GM18870 (cell line): Measurements from ENCODE around the gene SEC31B.

Experiments
- ATAC-seq: cut with Tn5 transposase; IDR thresholded peaks from one replicate; pipeline ENCODE4 v1.9.1; 2021; ENCODE audit warnings: moderate library complexity; ENCODE audit not compliant: unreplicated experiment

SEC31B gene

DNA sequence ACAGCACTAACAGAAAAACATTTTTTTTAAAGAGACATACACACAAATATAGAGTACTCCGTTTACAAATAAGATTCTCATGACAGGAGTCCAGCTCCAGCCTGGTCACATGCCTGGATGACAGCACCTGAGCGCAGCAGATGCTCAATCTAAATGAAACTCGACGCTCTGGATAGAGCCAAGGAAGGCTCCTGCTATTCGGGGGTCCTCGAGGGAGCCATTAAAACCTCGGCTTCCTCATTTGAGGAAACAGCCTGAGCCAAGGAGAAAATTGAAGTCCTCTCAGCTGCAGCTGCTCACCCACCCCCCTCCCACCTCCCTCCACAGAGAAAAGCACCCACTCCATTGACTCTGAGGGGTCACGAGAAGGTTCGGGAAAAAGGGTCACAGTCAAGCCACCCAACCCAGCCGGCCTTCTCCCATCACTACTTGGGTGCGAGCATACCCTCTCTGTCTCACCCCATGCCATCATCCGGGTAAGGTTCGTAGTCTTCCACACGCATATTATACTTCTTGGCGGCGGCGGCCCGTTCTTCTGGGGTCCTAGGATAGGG is 9.3 kb upstream of the SEC31B start:
- ATAC-seq, result no peak

DNA sequence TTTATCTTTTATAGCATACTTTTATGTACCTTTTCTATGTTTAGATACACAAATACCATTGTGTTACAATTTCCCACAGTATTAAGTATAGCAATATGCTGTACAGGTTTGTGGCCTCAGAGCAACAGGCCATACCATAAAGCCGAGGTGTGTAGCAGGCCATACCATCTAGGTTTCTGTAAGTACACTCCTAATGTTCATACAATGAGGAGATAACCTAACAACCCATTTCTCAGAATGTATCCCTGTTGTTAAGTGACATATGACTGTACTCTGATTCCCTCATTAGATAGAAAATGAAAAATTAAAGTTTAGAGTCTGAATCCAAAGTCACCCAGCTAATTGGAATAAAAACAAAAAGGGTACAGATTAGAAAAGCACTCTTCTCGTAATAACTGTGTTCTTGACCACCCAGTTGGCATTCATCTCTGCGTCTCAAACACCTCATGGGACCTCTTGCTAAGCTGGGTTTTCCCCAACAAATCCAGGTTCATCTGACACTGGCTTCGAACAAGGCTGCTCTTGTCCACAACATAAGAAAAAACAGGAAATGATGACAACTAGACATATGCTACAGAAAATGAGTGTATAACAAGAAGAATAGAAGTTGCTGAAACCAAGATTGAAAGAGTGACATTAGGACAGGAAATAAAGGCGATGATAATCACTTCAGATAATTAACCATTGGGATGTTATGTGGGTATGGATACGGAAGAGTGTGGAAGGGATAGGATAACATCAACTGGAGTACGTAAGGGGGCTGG is 8.6 kb upstream of the SEC31B start:
- ATAC-seq, result no peak

DNA sequence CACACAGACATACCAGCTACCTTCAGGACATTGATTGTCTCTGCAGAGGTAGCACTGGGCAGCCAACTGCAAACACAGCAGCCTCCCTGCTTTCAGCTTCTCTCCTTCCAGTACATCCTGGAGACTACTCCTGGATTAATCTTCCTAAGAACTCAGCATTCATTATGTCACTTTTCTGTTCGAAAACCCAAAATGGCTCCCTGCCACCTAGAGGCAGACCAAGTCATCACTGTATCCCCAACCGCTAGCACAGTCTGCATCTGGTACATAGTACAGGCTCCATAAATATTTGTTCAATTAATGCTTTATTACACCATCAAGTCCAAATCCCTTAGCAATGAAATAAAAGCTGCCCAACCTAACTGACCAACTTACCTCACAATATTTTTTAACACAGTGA is 5.0 kb upstream of the SEC31B start:
- no peak for ATAC-seq

DNA sequence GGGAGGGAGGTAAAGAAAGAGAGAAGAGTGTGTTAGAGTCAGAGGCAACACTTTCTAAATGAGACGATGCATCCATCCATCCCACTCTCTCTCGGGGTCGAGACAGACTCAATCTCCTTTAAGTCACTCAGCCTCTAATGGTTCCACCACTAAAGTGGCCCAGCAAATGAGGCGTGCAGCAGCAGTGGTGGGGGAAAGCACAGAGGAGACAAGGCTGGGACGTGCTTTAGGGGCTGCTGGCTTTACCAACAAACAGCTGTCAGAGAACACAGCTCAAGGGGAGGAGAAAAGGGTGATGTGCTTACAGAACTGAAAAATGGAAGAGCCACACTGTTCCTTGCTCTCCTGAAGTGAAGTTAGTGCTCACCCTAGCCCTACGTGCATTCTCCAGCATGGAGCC is 4.5 kb upstream of the SEC31B start:
- ATAC-seq, result no peak

DNA sequence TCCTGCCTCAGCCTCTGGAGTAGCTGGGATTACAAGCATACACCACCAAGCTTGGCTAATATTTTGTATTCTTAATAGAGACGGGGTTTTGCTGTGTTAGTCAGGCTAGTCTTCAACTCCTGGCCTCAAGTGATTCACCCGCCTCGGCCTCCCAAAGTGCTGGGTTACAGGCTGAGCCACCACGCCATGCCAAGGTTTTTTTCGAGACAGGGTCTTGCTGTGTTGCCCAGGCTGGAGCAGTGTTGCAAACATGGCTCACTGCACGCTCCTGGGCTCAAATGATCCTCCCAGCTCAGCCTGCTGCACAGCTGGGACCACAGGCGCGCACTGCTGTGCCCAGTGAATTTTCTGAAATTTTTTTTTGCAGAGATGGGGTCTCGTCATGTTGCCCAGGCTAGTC is 3.3 kb upstream of the SEC31B start:
- ATAC-seq, result no peak

DNA sequence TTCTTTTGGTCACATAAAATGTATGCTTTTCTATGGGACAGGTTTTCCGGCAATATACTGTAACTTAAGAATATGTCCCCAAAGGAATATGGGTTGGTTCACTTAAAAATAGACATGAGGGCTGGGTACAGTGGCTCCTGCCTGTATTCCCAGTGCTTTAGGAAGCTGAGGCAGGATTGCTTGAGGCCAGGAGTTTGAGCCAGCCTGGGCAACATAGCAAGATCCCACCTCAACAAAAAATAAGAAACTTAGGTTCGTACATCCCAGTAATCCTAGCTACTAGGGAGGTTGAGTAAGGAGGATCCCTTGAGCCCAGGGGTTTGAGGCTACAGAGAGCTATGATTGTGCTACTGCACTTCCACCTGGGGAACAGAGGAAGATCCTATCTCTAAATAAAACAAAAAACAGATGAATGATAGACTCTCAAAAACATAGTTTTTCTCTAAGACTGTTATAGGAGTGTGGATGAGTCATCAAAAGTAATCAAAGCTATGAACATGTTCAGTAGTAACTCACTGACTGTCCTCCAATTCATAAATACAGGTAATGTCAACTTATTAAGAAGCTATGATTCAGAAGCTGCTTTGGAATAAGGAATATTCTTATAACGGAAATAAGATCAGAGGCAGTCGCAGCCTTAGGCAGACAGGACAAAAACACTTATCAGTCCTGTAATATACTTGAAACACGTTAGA is 2.6 kb upstream of the SEC31B start:
- ATAC-seq, result no peak

DNA sequence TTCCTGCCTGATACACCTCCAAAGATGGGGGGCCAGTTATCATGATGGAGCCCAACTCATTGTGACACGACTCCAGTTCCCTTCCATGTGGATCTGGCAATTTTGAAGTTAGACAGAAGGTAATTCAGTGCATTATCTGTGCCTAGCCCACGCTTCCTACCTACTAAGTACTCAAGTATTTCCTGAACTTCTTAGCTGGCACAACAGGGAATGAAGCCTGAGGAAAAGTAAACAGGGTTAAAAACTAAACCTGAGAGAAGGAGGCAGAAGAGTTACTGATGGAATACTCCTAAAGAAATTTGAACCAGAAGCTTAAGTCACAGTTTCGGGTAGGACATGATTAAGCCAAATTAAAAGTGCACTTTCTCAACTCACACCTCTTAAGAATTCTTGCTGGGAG is 1.1 kb upstream of the SEC31B start:
- ATAC-seq, result no peak

DNA sequence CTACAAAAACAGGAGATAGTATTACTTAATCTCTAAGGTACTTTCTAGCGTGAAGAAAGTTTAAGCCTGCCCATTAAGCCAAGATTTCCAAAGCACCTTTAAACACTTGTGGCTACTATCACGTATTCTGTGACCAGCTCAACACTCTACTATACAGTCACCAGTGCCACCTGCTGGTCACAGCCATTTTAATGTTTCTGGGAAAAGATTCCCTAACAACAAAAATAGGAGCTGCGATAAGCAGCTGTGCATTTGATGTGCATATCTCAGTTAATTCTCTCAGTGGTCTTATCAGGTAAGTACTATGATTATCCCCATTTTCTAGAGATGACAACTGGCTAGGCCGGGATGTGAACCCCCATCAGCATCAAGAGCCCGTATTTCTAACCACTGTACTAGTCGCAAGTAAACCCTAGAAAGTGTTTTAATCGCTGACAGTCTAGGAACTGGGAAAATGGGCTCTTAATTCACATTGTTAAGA is 860 bp downstream of the SEC31B start:
- no peak for ATAC-seq

DNA sequence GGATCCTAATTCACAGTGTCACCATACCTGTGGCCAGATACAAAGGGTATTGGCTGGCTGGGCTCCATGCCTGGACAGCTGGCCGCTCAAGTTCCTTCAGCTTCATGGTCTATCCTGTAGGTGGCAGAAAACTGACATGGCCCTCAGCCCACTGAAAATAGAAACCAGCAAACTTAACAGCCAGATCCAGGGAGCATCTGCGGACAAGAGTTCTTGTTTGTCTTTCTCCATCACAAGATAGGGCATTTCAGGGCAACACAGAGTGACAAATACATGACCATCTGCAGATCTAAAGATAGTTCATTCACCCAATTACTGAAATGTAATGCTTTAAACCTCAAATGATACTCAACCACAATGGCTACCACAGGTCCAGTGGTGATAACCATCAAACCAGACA is 2.8 kb downstream of the SEC31B start:
- no peak for ATAC-seq

DNA sequence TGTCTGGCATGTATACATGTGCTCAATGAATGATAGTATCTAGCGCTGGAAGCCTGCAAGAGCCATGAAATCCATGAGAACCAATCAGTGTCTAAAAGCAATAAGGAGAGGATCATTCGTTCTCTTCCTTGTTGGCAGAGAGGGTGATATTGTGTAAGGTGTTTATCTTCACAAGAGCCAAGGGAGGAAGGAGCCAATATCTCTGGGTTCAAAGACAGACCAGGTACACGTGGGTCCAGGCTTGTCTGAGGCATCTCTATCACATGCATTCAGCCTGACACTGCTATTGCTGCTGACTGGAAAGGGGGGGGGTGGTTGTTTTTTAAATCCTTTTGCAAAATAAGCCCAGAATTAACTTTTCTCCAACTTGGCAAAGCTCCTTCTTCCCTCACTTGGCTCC is 4.0 kb downstream of the SEC31B start:
- no peak for ATAC-seq

DNA sequence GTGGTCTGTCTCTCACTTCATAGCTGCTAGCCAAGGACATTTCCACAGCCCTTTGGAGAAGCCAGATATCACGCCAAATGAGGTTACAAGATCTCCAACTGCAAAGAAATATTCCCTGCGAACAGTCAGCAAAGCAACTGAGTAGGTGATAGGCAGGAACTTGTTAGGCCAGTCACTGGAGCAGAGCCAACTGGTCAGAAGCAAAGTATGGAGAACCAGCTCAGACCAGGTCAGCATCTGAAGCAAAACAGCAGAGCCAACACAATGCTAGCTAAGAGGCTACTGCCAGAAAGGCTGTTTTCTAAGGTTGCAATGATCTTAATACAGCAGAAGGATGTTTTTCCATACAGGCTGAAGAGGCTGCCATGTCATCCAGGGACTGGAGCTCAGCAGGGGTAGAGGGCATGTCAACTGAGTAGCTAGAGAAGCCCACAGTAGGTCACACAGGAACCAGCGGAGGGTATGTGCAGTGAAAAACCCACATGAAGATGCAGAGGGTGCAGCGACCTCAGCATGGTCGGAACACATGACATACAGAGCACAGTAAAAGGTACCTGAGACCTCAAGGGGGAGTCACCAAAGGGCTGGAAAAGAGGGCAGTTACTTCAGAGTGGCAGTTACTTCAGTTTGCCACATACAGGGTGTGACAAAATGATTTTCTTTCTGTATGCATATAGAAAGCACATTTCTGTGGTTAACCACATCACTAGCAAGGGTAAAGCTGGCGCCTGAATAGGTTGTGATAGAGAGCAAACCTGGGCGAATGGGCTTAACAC is 8.9 kb downstream of the SEC31B start:
- no peak for ATAC-seq

DNA sequence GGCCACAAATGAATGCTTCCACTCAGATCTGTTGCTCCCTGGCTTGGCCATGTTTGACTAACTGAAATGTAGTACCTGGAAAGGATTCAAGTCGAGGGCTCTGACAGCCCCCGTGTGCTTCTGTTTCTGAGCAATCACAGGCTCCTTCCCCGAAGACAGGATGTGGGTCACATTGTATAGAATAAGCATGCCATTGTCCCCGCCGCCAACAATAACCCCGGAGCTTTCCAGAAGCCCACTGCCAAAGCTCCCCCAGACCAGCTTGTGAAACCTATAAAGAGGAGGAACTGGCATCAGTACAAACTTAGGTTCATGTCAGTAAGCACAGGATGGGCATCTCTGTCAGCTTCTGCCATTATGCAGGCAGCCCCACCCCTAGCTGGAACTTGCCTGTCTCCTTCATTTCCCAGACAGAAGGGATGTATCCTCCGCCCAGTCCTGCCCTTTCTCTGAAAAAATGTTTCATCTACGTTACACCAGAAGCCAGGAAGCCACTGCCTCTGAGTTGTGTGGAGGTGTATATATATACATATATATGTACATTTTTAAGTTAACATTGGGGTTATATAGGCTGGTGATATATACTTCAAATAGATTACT is 10.3 kb downstream of the SEC31B start:
- ATAC-seq, result no peak

DNA sequence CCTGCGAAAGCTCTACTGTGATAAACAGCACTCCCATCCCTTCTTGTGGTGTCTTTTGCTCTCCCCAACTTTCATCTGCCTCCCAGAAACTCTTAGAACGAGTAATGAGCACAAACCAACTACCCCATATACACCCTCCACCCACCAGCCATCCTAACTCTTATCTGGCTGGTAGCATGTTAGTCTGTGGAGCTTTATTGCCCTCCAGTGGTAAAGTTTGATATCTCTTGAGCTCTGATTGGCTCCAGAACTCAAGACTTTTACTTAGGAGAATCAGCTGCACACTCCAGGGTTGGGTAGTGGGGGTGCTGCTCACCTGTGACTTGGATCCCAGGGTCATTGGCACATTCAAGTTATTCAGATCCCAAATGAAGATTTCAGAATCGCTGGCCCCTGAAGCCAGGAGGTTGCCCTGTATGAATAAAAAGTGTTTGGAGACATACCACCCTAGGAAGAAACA is 10.9 kb downstream of the SEC31B start:
- no peak for ATAC-seq

DNA sequence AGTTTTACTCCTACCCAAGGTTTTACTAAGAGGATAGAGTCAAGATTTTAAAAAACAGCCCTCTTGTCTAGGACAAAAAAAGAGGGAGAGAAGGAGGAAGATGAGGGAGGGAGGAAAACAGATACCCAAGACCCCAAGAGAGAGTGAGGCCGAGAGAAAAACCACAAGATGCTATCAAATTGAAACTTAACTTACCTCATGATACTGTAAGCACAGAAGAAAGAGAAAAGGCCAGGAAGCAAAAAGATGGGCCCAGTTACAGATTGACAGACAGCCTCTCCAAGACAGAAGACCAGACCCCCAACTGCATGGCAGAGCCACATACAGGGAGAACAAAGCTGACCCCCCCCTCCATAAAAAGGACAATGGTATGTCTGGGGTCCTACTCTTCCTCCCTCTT is 11.4 kb downstream of the SEC31B start:
- ATAC-seq, result no peak

DNA sequence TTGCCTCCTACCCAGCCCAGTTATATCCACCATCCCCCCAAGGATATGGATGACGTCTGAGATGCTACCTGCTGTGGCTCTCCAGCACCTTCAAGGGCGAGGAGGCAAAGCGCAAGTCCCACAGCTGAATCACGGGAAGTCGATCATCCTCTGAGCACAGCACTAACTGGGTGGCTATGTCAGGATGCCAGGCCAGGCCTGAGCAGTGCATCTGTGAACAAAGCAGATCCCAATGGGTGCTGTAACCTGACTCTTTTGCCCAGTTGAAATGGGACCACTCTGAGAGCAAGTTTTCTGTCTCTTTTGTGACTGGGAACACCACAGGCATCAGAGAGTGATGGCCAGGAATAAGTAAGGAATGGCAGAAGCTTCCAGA is 12.3 kb downstream of the SEC31B start:
- no peak for ATAC-seq

DNA sequence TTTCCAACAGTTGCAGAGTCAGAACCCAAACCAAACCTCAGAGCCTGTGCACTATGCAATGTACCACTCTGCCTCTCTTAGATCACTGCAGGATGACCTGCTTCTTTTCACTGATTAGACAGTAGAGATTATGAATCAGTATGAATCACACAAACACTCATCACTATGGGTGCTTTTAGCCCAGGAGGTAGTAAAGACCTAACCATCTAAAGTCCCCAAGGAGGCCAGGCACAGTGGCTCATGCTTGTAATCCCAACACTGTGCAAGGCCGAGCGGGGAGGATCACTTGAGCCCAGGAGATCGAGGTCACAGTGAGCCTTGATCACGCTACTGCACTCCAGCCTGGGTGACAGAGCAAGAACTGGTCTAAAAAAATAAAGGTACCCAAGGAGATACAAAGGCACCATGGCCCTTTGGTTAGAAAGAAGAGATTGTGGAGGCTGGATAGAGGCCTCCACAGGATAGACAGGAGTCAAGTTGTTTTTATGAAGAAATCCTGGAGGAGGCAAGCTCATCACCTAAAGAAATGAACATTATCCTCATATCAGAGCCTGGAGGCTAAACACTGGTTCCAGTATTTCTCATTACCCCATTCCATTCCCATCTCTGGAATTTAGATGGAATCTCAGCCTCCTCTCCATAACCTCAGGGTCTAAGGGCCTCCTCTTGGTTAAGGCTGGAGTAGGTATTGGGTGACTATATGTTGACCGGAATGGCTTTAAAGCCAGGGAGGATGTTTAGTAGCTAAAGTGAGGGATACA is 12.9 kb downstream of the SEC31B start:
- ATAC-seq, result no peak

DNA sequence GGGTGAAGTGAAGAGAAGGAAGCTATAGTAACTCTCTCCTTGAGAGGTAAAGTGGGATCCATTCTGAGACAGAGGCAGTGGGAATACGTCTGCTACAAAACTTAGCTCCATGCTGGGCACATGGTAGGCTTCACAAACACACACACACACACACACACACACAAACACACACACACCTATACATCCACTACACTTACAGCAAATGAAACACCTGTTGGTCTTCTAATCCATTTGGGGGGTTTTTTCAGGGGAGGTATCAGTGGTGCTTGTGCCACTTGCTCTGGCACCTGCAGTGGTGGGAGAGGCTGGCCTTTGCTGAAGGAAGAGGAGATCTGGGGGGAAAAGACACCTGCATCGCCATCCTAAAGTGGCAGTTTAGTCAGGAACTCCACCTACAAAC is 14.5 kb downstream of the SEC31B start:
- ATAC-seq, result no peak

DNA sequence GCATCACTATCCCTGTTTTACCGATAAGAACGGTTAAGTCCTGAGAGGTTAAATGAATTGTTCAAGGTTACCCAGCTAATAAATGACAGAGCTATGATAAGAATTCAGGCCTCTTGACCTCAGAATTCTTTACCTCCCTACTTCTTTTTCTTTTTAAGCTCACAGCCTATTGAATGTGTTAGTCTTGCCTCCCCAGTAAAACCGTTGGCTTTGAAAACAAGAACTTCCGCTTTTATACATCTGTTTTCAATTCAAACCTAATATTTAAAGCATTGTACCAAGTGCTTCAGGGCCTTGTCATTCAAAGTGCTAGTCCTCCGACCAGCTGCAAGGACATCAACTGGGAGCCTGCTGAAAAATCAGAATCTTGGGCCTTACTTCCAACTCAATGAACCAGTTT is 15.6 kb downstream of the SEC31B start:
- ATAC-seq, result no peak

DNA sequence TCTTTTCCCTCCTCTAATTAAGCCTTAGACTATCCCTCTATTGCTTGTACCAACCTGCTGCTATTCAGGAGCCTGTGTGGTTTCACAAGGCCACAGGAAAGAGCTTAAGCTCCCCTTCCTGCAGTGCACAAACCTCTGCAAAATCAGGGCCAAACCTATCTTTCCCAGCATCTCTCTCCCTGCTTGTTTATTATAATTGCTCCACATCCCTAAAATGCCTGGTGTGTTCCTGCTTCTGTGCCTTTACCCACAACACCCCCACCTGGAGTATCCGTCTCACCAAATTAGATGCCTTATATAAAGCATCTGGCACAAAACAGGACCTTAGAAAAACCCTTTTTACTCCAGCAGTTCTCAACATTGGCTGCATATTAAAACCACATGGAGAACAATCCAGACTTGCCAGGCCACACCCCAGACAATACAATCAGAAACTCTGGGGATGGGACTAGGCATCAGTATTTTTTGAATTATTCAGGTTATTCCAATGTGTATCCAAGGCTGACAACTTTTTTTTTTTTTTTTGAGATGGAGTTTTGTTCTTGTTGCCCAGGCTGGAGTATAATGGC is 16.7 kb downstream of the SEC31B start:
- no peak for ATAC-seq

DNA sequence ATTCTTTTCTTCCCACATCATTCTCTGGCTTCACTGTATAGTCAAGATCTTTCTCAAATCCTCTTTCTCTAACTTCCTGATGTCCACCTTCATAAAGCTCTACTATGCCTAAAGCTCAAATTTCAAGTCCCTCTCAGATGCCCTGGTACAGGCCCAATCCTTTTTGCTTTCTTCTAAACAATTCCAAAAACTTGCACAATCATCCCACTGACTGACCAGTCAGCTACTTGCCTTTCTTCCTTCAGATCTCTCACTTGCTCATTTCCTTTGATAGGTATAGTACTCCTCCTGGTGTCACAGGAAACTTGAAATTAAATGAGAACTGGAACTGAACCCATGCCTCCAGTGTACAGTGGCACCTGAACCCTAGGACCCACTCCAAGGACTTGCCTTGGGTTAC is 18.2 kb downstream of the SEC31B start:
- ATAC-seq, result no peak
